IPS DF 6.9 (cell line): Measurements from ENCODE around the gene UGCG.
"Not testable (repeated sequence)": the region's sequence is repeated elsewhere in the genome, so short reads cannot be mapped to it uniquely, and the experiment has no call there.

Source experiments
- DNase-seq: peaks from one replicate; pipeline ENCODE4 v3.0.0-alpha.2; 2013; ENCODE audit warnings: low read depth, low spot score
- H3K27ac ChIP-seq: one replicate; pipeline ENCODE4 v1.5.1; 2013; ENCODE audit warnings: low read length, control low read depth
- H3K27me3 ChIP-seq: 2 replicates; pipeline ENCODE4 v1.6.1; 2013; ENCODE audit warnings: mild to moderate bottlenecking, low read length; ENCODE audit not compliant: control insufficient read depth, insufficient read depth
- H3K36me3 ChIP-seq: 2 replicates; pipeline ENCODE4 v1.6.1; 2013; ENCODE audit warnings: low read length; ENCODE audit not compliant: control insufficient read depth, insufficient read depth
- H3K4me1 ChIP-seq: 2 replicates; pipeline ENCODE4 v1.6.1; 2013; ENCODE audit warnings: low read length; ENCODE audit not compliant: control insufficient read depth, insufficient read depth
- H3K4me3 ChIP-seq: 2 replicates; pipeline ENCODE4 v1.5.1; 2013; ENCODE audit warnings: mild to moderate bottlenecking, low read length
- H3K9me3 ChIP-seq: 2 replicates; pipeline ENCODE4 v1.6.1; 2013; ENCODE audit warnings: low read length, inconsistent platforms; ENCODE audit not compliant: control insufficient read depth, insufficient read depth
- whole genome bisulfite sequencing: extraction: QIAGEN DNeasy Blood & Tissue Kit; methylation state at CpG from one replicate; pipeline ENCODE4 v1.1.7; 2013; ENCODE audit warnings: mixed read lengths, missing lambda C conversion rate; ENCODE audit not compliant: insufficient read length, insufficient coverage; 5-methylcytosine and 5-hydroxymethylcytosine counted together

Gene UGCG

DNA sequence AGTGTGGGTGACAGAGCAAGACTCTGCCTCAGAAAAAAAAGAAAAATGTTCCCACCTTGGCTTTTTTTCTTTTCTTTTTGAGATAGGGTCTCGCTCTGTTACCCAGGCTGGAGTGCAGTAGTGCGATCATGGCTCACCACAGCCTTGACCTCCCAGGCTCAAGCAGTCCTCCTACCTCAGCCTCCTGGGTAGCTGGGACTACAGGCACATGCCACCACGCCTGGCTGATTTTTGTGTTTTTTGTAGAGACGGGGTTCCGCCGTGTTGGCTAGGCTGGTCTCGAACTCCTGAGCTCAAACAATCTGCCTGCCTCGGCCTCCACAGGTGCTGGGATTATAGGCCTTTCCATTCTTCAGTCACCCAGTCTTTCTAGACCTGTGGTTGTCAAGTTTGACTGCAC lies 6.9 kb downstream of the UGCG start:
- WGBS = no CpG with 5 or more reads among the region's 8 CpGs
- H3K4me1 ChIP-seq, H3K27ac ChIP-seq, H3K4me3 ChIP-seq, H3K27me3 ChIP-seq, DNase-seq, H3K9me3 ChIP-seq, H3K36me3 ChIP-seq: not testable (repeated sequence)

DNA sequence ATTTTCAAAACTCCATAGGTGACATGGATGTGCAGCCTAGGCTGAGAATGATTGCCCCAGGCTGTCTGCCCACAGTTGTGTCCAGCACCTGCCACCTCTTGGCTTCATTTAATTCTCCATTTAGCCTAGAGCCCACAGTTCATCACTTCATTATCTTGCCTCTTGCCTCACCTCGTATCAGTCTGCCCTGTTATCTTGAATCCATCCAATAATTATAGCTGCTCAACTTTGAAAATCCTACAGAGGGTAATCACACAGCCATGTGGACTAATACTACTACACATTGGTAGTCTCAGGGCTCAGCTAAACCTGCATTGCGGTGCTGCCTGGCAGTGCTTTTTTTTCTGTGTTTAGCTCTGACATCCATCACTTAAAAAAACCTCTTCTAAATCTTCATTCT lies 7.4 kb downstream of the UGCG start:
- DNase-seq = no peak

DNA sequence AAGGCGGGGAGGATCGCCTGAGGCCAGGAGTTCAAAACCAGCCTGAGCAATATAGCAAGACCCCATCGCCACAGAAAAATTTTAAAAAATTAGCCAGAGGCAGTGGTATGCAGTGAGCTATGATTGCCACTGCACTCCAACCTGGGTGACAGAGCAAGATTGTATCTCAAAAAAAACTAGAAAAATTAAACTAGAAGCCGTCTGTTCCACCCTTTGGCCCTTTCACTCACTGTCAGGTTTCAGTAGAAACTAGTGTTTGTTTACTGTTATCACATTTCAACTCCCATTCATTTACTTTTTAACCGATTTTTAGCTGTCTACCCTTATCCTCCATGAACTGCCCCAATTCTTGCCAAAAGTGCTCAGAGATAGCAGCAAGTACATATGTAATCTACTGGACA lies 8.3 kb downstream of the UGCG start:
- no peak for DNase-seq
- H3K9me3 ChIP-seq = no peaks in the 10 kb centered on the region
- no peaks in the 10 kb centered on the region for H3K27me3 ChIP-seq
- no peak overlapping the region for H3K27ac ChIP-seq
- no peak overlapping the region for H3K4me3 ChIP-seq
- WGBS = 100% methylated on average over 1 of the region's 5 CpGs
- no peaks in the 10 kb centered on the region for H3K36me3 ChIP-seq
- H3K4me1 ChIP-seq = no peaks in the 10 kb centered on the region

More for the DNA sequence above, 7.4 kb downstream of the UGCG start:
- Histone ChIP-seq H3K36me3 (no peaks in the 10 kb centered on the region), H3K27ac (no peak overlapping the region), H3K9me3 (no peaks in the 10 kb centered on the region), H3K4me1 (no peaks in the 10 kb centered on the region), H3K4me3 (no peak overlapping the region), H3K27me3 (no peaks in the 10 kb centered on the region)
- WGBS = no CpG with 5 or more reads among the region's 2 CpGs

DNA sequence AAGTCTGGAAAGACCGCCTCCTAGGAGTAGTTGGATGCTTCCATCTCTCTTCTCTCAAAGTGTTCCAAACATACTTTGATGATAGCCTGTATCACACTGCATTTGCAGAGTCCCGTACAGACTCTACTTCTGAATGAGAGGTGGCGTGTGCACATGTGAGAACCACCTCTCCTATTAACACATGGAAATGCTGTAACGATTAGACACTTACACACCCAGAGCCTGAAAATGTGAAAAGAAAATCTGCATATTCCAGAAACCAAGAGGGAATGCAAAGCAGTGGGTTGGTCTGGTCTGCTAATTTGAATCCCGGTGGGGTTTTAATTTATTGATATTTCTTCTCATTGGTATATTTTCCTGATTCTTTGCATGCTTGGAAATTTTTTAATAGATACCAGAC lies 10.5 kb downstream of the UGCG start:
- Histone ChIP-seq H3K36me3 (no peaks in the 10 kb centered on the region), H3K4me3 (no peak overlapping the region), H3K27ac (no peak overlapping the region), H3K27me3 (no peaks in the 10 kb centered on the region), H3K9me3 (no peaks in the 10 kb centered on the region), H3K4me1 (no peaks in the 10 kb centered on the region)
- DNase-seq = no peak
- WGBS = no CpG with 5 or more reads among the region's 5 CpGs

DNA sequence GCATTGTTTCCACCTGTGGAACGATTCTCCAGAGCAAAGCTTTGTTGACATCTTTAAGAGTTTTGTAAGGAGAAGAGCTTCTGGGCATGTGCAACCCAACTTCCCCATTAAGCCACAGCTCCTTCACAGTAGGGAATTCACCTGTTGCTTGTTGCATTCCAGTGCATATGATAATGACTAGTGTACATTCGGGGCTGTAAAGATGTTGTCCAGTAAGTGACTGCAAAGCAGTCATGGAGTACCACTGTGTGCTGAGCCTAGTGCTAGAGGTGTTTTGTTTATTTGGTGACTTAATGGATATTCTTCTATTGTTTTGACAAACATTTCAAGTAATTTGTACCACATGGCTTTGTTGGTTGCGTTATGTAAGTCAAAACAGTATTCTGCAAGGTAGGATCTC lies 12.8 kb downstream of the UGCG start:
- H3K36me3 ChIP-seq = no peaks in the 10 kb centered on the region
- H3K27ac ChIP-seq = no peak overlapping the region
- no peaks in the 10 kb centered on the region for H3K9me3 ChIP-seq
- no peaks in the 10 kb centered on the region for H3K27me3 ChIP-seq
- DNase-seq = no peak
- no CpG with 5 or more reads among the region's 3 CpGs for whole genome bisulfite sequencing
- no peak overlapping the region for H3K4me3 ChIP-seq
- H3K4me1 ChIP-seq = no peaks in the 10 kb centered on the region

DNA sequence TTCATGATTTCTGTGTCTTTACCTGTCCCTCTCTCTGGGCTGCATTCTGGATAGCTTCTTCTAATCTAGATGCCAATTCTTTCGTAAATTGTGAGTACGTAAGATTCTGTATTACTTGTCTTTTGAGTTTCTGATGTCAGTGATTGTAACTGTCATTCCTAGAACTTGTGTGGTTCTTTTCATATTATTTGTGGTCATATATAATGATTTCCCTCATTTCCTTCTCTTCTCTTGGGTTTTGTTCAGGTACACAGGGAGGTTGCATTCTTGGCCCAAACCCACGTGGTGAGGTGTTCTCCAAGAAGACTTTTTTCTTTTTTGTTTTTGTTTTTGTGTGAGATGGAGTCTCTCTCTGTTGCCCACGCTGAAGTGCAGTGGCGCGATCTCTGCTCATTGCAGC lies 13.8 kb downstream of the UGCG start:
- Histone ChIP-seq H3K9me3 (no peaks in the 10 kb centered on the region), H3K27ac (no peak overlapping the region), H3K4me3 (no peak overlapping the region), H3K4me1 (no peaks in the 10 kb centered on the region), H3K36me3 (no peaks in the 10 kb centered on the region), H3K27me3 (no peaks in the 10 kb centered on the region)
- no CpG with 5 or more reads among the region's 6 CpGs for WGBS
- DNase-seq = no peak

DNA sequence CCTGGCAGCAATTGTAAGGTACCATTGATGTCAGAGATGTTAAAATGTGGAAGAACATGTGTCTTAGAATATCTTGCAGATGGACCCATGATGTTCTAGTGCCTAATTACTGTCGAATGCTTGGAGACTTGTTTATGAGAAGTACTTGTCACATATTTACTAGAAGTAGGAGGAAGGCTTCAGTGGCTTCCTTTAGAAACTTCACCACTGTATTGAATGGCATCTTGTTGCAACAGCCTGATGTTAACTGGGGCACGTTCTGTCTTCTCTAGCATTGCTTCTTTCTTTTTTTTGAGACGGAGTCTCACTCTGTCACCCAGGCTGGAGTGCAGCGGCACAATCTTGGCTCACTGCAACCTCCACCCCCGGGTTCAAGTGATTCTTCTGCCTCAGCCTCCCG lies 16.5 kb downstream of the UGCG start:
- Histone ChIP-seq H3K27ac (no peak overlapping the region), H3K36me3 (no peaks in the 10 kb centered on the region), H3K4me1 (no peaks in the 10 kb centered on the region), H3K27me3 (no peaks in the 10 kb centered on the region), H3K9me3 (no peaks in the 10 kb centered on the region), H3K4me3 (no peak overlapping the region)
- no CpG with 5 or more reads among the region's 6 CpGs for WGBS
- DNase-seq = no peak

DNA sequence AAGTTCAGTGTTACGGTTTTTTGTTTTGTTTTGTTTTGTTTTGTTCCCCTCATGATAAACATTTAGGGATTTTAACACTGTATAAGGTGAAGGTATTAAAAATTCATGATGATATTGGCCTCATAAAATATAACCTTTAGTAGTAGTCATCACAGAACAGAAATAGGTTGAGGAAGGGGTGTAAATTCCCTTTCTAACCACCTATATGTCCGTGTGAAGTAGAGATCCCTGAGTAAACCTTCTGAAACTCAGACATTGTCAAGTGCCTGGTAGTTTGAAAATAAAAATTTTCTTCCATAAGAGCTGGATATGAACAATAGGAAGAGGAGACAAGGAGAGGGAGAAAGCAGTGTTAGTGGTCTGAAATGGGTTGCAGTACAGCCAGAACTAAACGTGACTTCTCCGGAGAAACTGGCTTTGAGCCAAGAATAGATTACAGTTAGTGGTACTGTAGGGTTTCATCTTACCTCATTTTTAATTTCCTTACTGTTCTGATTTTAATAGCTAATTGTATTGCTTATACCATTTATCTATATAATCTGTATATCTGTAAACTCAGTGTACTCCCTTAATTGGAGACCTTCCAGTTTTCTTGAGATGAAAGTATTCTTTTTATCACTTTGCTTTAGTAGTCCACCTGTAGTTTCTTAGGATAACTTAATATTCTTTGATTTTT lies 18.3 kb downstream of the UGCG start:
- no peaks in the 10 kb centered on the region for H3K36me3 ChIP-seq
- no peak for DNase-seq
- no CpG with 5 or more reads among the region's 4 CpGs for WGBS
- H3K4me1 ChIP-seq = no peaks in the 10 kb centered on the region
- H3K9me3 ChIP-seq = no peaks in the 10 kb centered on the region
- no peak overlapping the region for H3K27ac ChIP-seq
- no peaks in the 10 kb centered on the region for H3K27me3 ChIP-seq
- no peak overlapping the region for H3K4me3 ChIP-seq

DNA sequence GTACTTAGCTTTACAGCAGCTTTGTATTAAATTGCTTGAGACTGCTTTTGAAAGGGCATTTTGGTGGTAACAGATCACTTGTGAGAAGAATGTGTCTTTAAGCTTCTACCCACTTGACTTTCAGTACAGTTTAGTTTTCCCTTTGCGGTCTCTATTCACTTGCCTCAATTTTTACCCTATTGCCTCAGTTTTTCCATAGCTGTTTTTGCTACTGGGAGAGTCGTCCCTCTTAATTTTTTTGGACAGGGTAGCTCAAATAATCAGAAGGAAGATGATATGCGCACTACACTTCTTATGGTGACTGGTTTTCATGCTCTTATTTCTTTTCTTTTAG lies 18.8 kb downstream of the UGCG start:
- H3K27me3 ChIP-seq = no peaks in the 10 kb centered on the region
- no peak overlapping the region for H3K27ac ChIP-seq
- H3K4me1 ChIP-seq = no peaks in the 10 kb centered on the region
- H3K36me3 ChIP-seq = no peaks in the 10 kb centered on the region
- H3K4me3 ChIP-seq = no peak overlapping the region
- no CpG with 5 or more reads among the region's 3 CpGs for WGBS
- H3K9me3 ChIP-seq = no peaks in the 10 kb centered on the region
- DNase-seq = no peak

DNA sequence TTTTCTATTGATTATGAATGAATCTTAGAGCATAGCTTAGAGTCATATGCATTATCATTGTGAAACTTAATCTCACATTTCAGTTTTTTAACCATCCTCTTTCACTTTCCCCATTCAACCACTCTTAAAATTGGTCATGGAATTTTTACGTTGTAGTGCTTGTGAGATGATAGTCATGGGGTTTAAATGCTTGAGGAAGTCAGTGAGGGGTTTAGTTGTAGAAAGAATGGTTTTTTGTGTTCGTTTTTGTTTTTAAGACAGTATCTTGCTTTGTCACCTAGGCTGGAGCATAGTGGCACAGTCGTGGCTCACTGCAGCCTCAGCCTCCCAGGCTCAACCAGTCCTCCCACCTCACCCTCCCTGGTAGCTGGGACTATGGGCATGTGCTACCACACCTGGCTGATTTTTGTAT lies 19.6 kb downstream of the UGCG start:
- Histone ChIP-seq H3K4me3 (no peak overlapping the region), H3K36me3 (no peaks in the 10 kb centered on the region), H3K4me1 (no peaks in the 10 kb centered on the region), H3K9me3 (no peaks in the 10 kb centered on the region), H3K27me3 (no peaks in the 10 kb centered on the region), H3K27ac (no peak overlapping the region)
- DNase-seq = no peak
- 100% methylated on average over 1 of the region's 3 CpGs for WGBS

DNA sequence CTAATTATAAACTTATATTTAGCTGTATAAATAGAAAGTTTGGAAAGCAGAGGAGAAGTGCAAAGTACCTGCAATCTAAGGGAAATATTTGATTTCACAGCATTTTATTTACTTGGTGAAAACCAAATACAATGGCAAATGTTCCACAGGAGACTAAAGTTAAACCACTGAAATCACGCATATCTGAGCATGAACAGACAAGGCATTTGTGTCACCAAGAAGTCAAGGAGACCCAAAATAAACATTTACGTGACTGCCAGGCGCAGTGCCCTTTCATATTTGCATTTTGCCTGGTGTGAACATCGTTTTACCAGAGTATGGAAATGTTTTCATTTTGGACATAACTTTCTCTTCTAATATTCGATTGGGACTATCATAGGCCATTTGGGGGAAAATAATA lies 20.6 kb downstream of the UGCG start:
- no peak for DNase-seq
- H3K4me3 ChIP-seq = no peak overlapping the region
- no peaks in the 10 kb centered on the region for H3K27me3 ChIP-seq
- no peak overlapping the region for H3K27ac ChIP-seq
- no peaks in the 10 kb centered on the region for H3K36me3 ChIP-seq
- WGBS = no CpG with 5 or more reads among the region's 5 CpGs
- no peaks in the 10 kb centered on the region for H3K9me3 ChIP-seq
- no peaks in the 10 kb centered on the region for H3K4me1 ChIP-seq
